A549 (cell line): ENCODE results near the gene SLCO1C1. TPM values are rescaled to one million over a fixed set of nuclear protein-coding genes. Genes with fewer than 3 reads are reported as not detected.

Experiments used
- ATAC-seq, 2 experiments: fragments of 200-7000 bp in 1 of 2; fragments of >200 bp in 1 of 2; cut with Nextera tagmentation in 1 of 2; cut with Tn5 transposase in 1 of 2; 3 replicates each; pipeline versions ENCODE4 v1.8.0 to v1.9.1; 2018 to 2020; ENCODE audit warnings: mild to moderate bottlenecking in 1 of 2, moderate library complexity in 1 of 2
- CTCF ChIA-PET: fragments of 300-600 bp; sonication (Branson Sonifier 250); formaldehyde crosslinking; extraction: SDS; loops from one replicate; lab custom pipeline; 2021; ENCODE audit warnings: antibody characterized with exemption, inconsistent platforms; lab: Yijun Ruan, JAX
- POLR2A ChIA-PET: fragments of 350-600 bp; formaldehyde crosslinking; extraction: SDS; loops from one replicate; lab custom pipeline; 2021; ENCODE audit warnings: antibody characterized with exemption, inconsistent platforms; lab: Yijun Ruan, JAX
- DNase-seq, 2 experiments: peaks; one replicate each; pipeline versions ENCODE4 v3.0.0 to v3.0.0-alpha.2; 2011 to 2016; ENCODE audit warnings: low read depth in 1 of 2, low spot score in 1 of 2
- FAIRE-seq: peaks from 2 replicates; lab custom pipeline; 2011; peaks lifted over from hg19 to GRCh38; lab: Jason Lieb, UNC
- H3K27ac ChIP-seq, 2 experiments: fragments of >200 bp; sonication (Bioruptor Twin); formaldehyde crosslinking; 3 replicates each; pipeline ENCODE4 v1.5.1; 2016 to 2017
- H3K4me1 ChIP-seq: fragments of >200 bp; sonication (Bioruptor Twin); formaldehyde crosslinking; 3 replicates; pipeline ENCODE4 v1.6.1; 2016
- H3K4me2 ChIP-seq: fragments of >200 bp; sonication (Bioruptor Twin); formaldehyde crosslinking; 3 replicates; pipeline ENCODE4 v1.6.1; 2016
- H3K4me3 ChIP-seq: fragments of >200 bp; sonication (Bioruptor Twin); formaldehyde crosslinking; 3 replicates; pipeline ENCODE4 v1.5.1; 2016
- H3K9me3 ChIP-seq: fragments of >200 bp; sonication (Bioruptor Twin); formaldehyde crosslinking; 3 replicates; pipeline ENCODE4 v1.6.1; 2016
- ATOH8 ChIP-seq: fragments of 250-450 bp; sonication (Bioruptor Pico); IDR thresholded peaks from 2 replicates; pipeline ENCODE4 v1.5.0; 2020; ENCODE audit warnings: low read depth, mild to moderate bottlenecking, moderate library complexity
- CEBPB ChIP-seq, 2 experiments: fragments of >200 bp in 1 of 2; sonication (Bioruptor Twin) in 1 of 2; formaldehyde crosslinking in 1 of 2; IDR thresholded peaks; 2 replicates each; pipeline ENCODE4 v1.6.1; 2012 to 2016
- CTCF ChIP-seq: fragments of >200 bp; sonication (Bioruptor Twin); formaldehyde crosslinking; IDR thresholded peaks from 3 replicates; pipeline ENCODE4 v1.5.1; 2016
- E2F6 ChIP-seq: IDR thresholded peaks from 2 replicates; pipeline ENCODE4 v1.6.1; 2012; ENCODE audit warnings: low read depth, borderline replicate concordance
- EHMT2 ChIP-seq: fragments of 200-600 bp; sonication (generic); IDR thresholded peaks from 2 replicates; pipeline ENCODE4 v1.6.1; 2016; ENCODE audit warnings: antibody characterized with exemption, low read depth, mild to moderate bottlenecking, moderate library complexity
- EP300 ChIP-seq, 2 experiments: fragments of >200 bp; sonication (Bioruptor Twin); formaldehyde crosslinking; IDR thresholded peaks; 2 replicates in 1 of 2; 3 replicates in 1 of 2; pipeline ENCODE4 v1.6.1; 2016 to 2017
- ESRRA ChIP-seq: fragments of 150-350 bp; IDR thresholded peaks from 2 replicates; pipeline ENCODE4 v1.6.1; 2014; ENCODE audit warnings: mild to moderate bottlenecking, low read length, borderline replicate concordance
- FOSL2 ChIP-seq, 2 experiments: fragments of 450-650 bp in 1 of 2; fragments of >200 bp in 1 of 2; sonication (Bioruptor Twin) in 1 of 2; formaldehyde crosslinking; IDR thresholded peaks; 2 replicates each; pipeline versions ENCODE4 v1.5.0 to v1.6.1; 2016 to 2020; ENCODE audit warnings: mild to moderate bottlenecking in 1 of 2, moderate library complexity in 1 of 2
- HDAC2 ChIP-seq: fragments of 200-600 bp; sonication (generic); IDR thresholded peaks from 2 replicates; pipeline ENCODE4 v1.6.1; 2016
- HES2 ChIP-seq: fragments of >200 bp; sonication (Bioruptor Twin); formaldehyde crosslinking; IDR thresholded peaks from 2 replicates; pipeline ENCODE4 v1.6.1; 2016
- JUNB ChIP-seq: fragments of >200 bp; sonication (Bioruptor Twin); formaldehyde crosslinking; IDR thresholded peaks from 2 replicates; pipeline ENCODE4 v1.6.1; 2016
- MAFK ChIP-seq: fragments of 450-650 bp; IDR thresholded peaks from 2 replicates; pipeline ENCODE4 v1.6.1; 2014; ENCODE audit not compliant: partially characterized antibody
- NFE2L2 ChIP-seq: fragments of 150-350 bp; conservative IDR thresholded peaks from 2 replicates; pipeline ENCODE4 v1.6.1; 2014; ENCODE audit warnings: low read length
- NR3C1 ChIP-seq: fragments of >200 bp; sonication (Bioruptor Twin); formaldehyde crosslinking; IDR thresholded peaks from 3 replicates; pipeline ENCODE4 v1.6.1; 2017
- PBX3 ChIP-seq: IDR thresholded peaks from 2 replicates; pipeline ENCODE4 v1.6.1; 2012
- PHF8 ChIP-seq: fragments of 200-600 bp; sonication (generic); IDR thresholded peaks from 2 replicates; pipeline ENCODE4 v1.6.1; 2016; ENCODE audit warnings: low read depth, mild to moderate bottlenecking, antibody characterized with exemption, moderate library complexity, borderline replicate concordance
- POLR2A ChIP-seq: IDR thresholded peaks from 2 replicates; pipeline ENCODE4 v1.6.1; 2012; ENCODE audit warnings: mild to moderate bottlenecking, low read length
- POLR2AphosphoS2 ChIP-seq: conservative IDR thresholded peaks from 2 replicates; pipeline ENCODE4 v1.6.1; 2012; ENCODE audit warnings: low read length, improper control_type of control experiment, inconsistent platforms
- RAD21 ChIP-seq, 2 experiments: fragments of >200 bp in 1 of 2; sonication (Bioruptor Twin) in 1 of 2; formaldehyde crosslinking in 1 of 2; IDR thresholded peaks in 1 of 2; conservative IDR thresholded peaks in 1 of 2; 2 replicates in 1 of 2; 3 replicates in 1 of 2; pipeline ENCODE4 v1.6.1; 2012 to 2018; ENCODE audit warnings: inconsistent platforms in 1 of 2
- RCOR1 ChIP-seq: fragments of 150-350 bp; IDR thresholded peaks from 2 replicates; pipeline ENCODE4 v1.6.1; 2014; ENCODE audit warnings: antibody characterized with exemption, low read length, low read depth
- SMC3 ChIP-seq: fragments of >200 bp; sonication (Bioruptor Twin); formaldehyde crosslinking; IDR thresholded peaks from 3 replicates; pipeline ENCODE4 v1.6.1; 2018; ENCODE audit warnings: inconsistent platforms
- TFCP2L1 ChIP-seq: fragments of 250-450 bp; sonication (Bioruptor Pico); IDR thresholded peaks from 2 replicates; pipeline ENCODE4 v1.5.0; 2021; ENCODE audit warnings: mild to moderate bottlenecking
- TP53 ChIP-seq: fragments of 250-450 bp; sonication (Bioruptor Pico); IDR thresholded peaks from 2 replicates; pipeline ENCODE4 v1.5.0; 2021; ENCODE audit warnings: mild to moderate bottlenecking, moderate library complexity
- ZFP36 ChIP-seq: fragments of 450-650 bp; IDR thresholded peaks from 2 replicates; pipeline ENCODE4 v1.6.1; 2014; ENCODE audit warnings: borderline replicate concordance; ENCODE audit not compliant: partially characterized antibody
- ZSCAN20 ChIP-seq: fragments of 250-450 bp; sonication (Bioruptor Pico); IDR thresholded peaks from 2 replicates; pipeline ENCODE4 v1.8.0; 2022; ENCODE audit warnings: mild to moderate bottlenecking, moderate library complexity
- WGBS: methylation state at CpG from one replicate; pipeline ENCODE4 v1.1.6; 2017; ENCODE audit errors: missing lambda C conversion rate; 5-methylcytosine and 5-hydroxymethylcytosine counted together
- polyA plus RNA-seq, 4 experiments: library from polyadenylated mRNA; depleted of rRNA in 3 of 4; stranded (reverse); fragments of >200 nt; fragmentation: RNase III in 1 of 4; extraction: RNeasy Plus Mini Kit Qiagen cat#74134 plus additional on column Dnase treatment in 1 of 4; gene quantifications; 2 replicates in 3 of 4; 3 replicates in 1 of 4; pipeline ENCODE4 v1.2.3, GENCODE V29; 2011 to 2017

SLCO1C1 gene
- polyA plus RNA-seq, 2 of the 4 experiments (the other 2 are of a cell fraction), result 0.05 to 0.06 TPM

GRCh38 chr12:20792971-20793370, 97.8 kb downstream of the SLCO1C1 start:
- Histone ChIP-seq H3K27ac (no peak overlapping the region), H3K9me3 (no peaks in the 10 kb centered on the region), H3K4me3 (no peak overlapping the region), H3K4me1 (no peaks in the 10 kb centered on the region), H3K4me2 (no peak overlapping the region)
- DNase-seq (no peak), ATAC-seq (no peak), FAIRE-seq (no peak)
- CTCF ChIA-PET, result no interaction called here
- POLR2A ChIA-PET, result no interaction called here
- TF ChIP-seq ATOH8, result no peak
- TF ChIP-seq NR3C1, result no peak
- no peak for TF ChIP-seq MAFK
- TF ChIP-seq PBX3, result no peak
- TF ChIP-seq HES2, result no peak
- TF ChIP-seq ZFP36, result no peak
- no peak for TF ChIP-seq CEBPB (IDR thresholded peaks at IDR 0.05)
- TF ChIP-seq ESRRA, result no peak
- WGBS, result 86% methylated on average over 1 of the region's 1 CpG

- FAIRE-seq (no peak), DNase-seq (peak in 1 of 2 experiments; percentile 37), ATAC-seq (peak; percentile 50 to 81; a peak in 5 of 6 replicates)
- Histone ChIP-seq H3K9me3 (no peaks in the 10 kb centered on the region), H3K27ac (no peak overlapping the region), H3K4me1 (no peaks in the 10 kb centered on the region), H3K4me2 (no peak overlapping the region), H3K4me3 (no peak overlapping the region)
- ChIA-PET POLR2A (no interaction called here), CTCF (interaction anchor here (1.0 to 1.5 kb wide), 2 partner anchors 74 to 1059 kb away, joined by 3 read pairs; no protein-coding TSS in a partner anchor)
- WGBS, result 87% methylated on average over 1 of the region's 1 CpG
- TF ChIP-seq HDAC2 (no peak), SMC3 (peak; percentile 30; the same call in 1 of the 3 replicates), FOSL2 (IDR thresholded peaks at IDR 0.05) (no peak), FOSL2 (CRISPR knock-in tag; IDR thresholded peaks at IDR 0.05) (no peak), RAD21 (conservative IDR thresholded peaks at IDR 0.05 in 1 of 2, IDR thresholded peaks at IDR 0.05 in 1 of 2) (peak; percentile 61 to 72), PHF8 (no peak), TP53 (no peak), HES2 (no peak), E2F6 (no peak), JUNB (no peak), TFCP2L1 (no peak), CTCF (peak; percentile 54), EHMT2 (no peak), EP300 (IDR thresholded peaks at IDR 0.05) (no peak), NFE2L2 (no peak), POLR2A (no peak), POLR2AphosphoS2 (no peak), RCOR1 (no peak), ZSCAN20 (CRISPR knock-in tag) (no peak)
These were observed 103.4 kb downstream of the SLCO1C1 start for GRCh38 chr12:20798554-20798953.
